Femur (tissue), 1 donor: ENCODE results near the gene TTYH3.
A peak's percentile ranks its signal among the peaks of the same experiment; 100 is the strongest.
"Not testable (repeated sequence)": the region's sequence is repeated elsewhere in the genome, so short reads cannot be mapped to it uniquely, and the experiment has no call there.

Experiments
- DNase-seq: peaks from one replicate; pipeline ENCODE4 v3.0.0-alpha.2; 2017

The TTYH3 gene

GRCh38 chr7:2668401-2668800, 36.6 kb downstream of the TTYH3 start:
- no peak for DNase-seq

DNA sequence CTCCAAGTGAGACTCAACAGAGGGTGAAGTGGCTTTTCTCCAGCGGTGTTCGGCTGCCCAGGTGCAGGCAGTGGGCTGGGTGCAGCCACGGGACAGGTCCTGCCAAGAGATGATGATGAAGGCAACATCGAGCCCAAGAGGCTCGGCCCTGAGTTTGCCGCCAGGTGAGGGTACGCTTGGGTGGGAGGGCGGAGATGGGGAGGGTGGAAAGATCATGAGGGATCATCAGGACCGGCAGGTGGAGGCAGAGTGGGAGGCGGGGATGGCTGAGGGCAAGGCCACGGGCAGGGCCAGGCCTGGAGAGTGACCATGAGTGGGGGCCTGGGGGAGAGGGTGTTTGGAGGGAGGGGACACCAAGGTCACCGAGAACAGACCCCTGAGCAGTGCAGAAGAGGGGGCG, 38.4 kb downstream of the TTYH3 start:
- DNase-seq, result no peak

DNA sequence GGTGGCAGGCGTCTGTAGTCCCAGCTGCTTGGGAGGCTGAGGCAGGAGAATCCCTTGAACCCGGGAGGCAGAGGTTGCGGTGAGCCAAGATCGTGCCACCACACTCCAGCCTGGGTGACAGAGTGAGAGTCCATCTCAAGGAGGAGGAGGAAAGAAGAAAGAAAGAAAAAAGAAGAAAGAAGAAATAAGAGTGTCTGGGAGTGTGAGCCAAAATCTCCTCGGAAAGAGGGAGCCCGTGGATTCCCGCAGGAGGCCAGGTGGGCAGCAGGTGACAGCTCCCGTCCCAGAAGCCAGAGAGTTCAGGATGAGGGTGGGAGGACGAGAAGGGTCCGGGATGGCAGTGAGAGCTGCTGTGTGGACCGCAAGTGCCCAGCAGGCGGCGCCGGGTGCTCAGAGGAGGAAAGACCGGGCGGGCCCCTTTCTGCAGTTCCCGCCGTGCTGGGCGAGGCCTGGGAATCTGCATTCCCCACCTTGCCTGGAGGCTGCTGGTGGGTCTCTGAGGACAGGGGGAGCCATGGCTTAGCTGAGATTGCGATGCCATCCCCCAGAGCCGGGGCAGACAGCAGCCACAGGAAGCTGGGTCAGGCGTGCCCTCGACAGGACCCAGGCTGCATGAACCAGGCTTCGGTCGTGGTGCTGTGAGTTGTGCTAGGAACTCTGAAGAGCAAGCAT, 39.1 kb downstream of the TTYH3 start:
- peak; percentile 72 for DNase-seq

DNA sequence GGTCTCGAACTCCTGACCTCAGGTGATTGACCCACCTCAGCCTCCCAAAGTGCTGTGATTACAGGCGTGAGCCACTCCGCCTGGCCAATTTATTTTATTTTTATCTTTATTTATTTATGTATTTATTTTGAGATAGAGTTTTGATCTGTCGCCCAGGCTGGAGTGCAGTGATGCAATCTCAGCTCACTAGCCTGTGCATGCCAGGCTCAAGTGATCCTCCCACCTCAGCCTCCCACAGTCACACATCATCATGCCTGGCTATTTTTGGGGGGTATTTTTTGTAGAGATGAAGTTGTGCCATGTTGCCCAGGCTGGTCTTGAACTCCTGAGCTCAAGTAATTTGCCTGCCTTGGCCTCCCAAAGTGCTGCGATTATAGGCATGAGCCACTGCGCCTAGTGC, 41.4 kb downstream of the TTYH3 start:
- DNase-seq, result not testable (repeated sequence)

DNA sequence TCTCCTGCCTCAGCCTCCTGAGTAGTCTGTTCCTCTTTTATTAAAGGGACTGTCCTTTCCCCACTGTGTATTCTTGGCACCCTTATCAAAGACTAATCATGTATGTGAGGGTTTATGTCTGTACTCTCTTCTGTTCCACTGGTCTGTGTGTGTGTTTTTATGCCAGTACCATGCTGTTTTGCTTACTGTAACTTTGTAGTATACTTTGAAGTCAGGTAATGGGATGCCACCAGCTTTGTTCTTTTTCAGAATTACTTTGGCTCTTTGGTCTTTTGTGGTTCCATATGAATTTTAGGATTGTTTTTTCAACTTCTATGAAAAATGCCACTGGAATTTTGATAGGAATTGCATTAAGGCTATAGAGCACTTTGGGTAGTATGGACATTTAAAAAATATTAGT, 42.1 kb downstream of the TTYH3 start:
- no peak for DNase-seq

DNA sequence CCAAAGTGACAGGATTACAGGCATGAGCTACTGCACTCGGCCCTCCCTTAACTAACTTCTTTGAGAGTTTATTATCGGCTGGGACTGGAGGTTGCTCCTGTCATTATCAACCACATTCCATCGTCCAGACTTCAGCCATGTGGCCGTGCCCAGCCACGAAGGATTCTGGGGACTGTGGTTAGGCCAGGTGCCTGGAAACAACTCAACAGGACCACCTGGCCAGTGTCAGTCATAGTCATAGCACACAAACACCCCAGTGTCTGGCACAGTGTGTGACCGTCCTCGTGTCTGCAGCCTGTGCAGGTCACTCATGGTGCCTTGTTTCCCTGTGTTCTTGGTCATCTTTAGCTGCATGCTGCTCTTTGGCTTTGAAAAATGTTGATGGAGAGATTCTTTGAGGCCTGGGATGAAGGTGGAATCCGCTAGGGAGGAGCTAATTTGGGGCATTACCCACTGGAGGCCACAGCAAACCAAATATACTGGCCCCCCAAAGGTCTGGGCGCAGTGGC, 43.5 kb downstream of the TTYH3 start:
- no peak for DNase-seq

- DNase-seq, result not testable (repeated sequence)
Observed at GRCh38 chr7:2676576-2676975, 44.8 kb downstream of the TTYH3 start.

- DNase-seq, result not testable (repeated sequence)
Observed at GRCh38 chr7:2678454-2678853, 46.7 kb downstream of the TTYH3 start.

DNA sequence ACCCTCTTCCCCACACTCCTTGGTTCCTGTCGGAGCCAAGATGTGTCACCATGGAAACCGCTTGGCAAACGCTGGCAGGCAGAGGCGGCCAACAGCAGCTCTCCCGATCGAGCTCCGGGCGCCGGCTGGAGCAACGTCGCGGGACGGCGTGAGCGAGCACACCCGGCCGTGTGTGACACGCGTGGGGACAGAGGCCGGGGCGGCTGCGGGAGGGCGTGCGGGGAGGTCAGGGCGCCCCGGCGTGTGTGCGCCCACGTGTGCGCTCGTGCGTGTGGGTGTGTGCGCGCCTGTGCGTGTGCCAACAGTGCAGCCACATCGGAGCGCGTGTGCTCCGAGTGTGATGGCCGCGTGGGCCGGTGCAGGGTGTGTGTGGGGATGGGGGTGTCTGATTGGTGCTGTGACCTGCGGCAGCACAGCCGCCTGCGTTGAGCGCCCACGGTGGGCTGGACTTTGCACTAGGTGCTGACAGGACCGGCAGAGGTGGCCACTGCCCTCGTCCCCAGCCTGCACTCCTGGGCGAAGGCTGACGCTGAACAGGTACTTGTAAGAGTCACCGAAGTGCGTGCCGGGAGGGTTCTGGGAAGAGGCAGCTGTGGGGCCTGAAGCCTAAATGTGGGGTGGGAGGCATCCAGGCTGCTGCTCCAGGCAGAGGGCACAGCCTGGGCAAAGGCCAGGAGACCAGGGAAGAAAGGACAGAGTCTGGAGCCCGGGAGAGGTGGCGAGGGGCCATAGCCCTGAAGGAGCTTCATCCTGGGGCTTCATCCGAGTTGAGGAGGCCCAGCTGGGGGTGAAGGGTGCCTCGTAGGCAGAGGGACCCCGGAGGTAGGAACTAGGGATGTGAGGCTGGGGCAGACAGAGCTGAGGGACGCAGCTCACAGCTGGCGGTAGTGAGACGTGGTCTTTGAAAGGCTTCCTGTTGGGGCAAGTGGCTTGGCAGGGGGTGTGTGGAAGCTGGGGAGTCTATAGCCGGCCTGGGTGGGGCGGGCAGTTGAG, 47.6 kb downstream of the TTYH3 start:
- DNase-seq, result not testable (repeated sequence)

DNA sequence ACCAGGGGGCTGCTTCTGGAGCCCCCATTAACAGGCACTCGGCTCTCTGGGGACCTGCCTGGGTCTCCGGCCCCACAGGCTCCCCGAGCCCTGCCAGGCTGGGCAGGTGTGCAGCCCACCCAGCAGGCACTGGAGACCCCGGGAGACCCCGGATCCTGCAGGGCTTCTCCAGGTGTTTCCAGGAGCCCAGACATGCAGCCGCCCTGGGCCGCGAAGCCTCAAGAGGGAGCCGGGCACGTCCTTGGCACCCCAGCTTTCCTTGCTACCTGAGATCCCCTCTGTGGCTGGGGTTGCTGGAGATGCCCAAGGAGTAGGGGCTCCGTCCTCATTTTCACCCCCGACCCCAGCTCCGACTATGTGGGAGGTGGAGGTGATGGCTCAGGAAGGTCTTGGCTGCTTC, 48.5 kb downstream of the TTYH3 start:
- DNase-seq, result no peak

GRCh38 chr7:2680792-2681490, 49.2 kb downstream of the TTYH3 start:
- peak; percentile 79 for DNase-seq

DNA sequence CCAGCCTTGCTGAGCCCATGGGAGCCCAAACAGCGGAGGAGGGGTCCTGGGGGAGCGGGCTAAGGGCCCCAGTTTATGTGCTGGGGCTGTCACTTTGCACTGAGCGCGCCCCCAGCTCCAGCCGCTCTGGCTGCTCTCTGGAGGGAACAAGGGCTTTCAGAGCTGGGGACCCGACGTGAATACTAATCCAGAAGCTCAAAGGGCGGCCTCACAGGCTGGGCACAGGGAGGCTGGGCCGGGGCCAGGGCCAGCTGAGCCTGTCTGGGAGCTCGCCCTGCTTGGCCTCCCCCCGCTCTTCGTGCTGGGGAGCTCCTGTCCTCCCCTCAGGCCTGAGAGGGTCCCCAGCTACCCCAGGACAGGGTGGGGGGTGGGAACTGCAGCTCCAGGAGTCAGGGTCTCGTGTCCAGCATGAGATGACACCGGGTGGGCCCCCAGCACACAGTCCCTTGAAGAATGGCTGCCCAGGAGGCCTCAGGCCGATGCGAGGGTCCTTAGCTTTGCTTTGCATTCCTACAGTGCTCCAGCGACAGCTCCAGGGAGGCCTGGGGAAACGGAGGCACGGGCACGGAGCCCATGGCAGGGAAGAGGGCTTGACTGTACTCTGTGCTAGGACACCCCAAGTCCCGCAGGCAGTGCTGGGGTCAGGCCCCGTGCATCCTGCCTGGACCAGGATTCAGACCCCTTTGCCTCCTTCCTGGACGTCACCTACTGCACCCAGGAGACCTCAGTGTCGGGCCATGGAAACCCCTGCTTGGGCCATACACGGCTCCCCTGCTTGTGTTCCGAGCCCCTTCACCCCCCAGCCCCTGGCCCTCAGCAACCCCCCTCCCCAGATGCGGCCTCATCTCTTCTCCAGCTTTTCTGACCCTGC, 50.4 kb downstream of the TTYH3 start:
- no peak for DNase-seq

DNA sequence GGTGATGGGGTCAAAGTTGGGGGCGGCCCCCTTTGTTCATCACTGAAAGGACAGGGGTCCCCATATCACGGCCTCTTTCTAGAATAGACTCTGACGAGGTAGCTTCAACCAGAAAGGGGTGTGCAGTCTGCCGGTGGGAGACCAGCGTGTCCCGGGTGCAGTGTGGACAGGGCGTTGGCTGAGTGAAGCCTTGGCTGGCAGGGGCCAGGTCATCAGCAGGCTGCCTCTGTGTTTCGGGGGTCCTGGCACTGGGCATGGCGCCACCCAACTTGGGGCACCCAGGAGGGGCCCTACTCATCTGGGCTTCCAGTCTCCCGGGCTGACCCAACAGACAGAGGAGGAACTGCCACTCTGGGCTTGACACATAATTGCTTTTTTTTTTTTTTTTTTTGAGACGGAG, 52.7 kb downstream of the TTYH3 start:
- DNase-seq, result no peak

DNA sequence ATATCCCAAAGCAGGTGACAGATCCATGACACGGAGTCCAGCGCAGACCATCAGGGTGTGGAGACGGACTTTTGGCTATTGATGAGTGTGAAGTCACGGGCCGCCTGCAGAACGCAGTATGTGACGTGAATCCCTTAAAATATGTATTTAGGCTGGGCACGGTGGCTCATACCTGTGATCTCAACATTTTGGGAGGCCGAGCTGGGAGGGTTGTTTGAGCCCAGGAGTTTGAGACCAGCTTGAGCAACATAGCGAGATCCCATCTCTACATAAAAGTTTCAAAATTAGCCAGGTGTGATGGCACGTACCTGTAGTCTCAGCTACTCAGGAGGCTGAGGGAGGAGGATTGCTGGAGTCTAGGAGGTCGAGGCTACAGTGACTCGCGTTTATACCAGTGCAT, 54.3 kb downstream of the TTYH3 start:
- DNase-seq, result no peak

DNA sequence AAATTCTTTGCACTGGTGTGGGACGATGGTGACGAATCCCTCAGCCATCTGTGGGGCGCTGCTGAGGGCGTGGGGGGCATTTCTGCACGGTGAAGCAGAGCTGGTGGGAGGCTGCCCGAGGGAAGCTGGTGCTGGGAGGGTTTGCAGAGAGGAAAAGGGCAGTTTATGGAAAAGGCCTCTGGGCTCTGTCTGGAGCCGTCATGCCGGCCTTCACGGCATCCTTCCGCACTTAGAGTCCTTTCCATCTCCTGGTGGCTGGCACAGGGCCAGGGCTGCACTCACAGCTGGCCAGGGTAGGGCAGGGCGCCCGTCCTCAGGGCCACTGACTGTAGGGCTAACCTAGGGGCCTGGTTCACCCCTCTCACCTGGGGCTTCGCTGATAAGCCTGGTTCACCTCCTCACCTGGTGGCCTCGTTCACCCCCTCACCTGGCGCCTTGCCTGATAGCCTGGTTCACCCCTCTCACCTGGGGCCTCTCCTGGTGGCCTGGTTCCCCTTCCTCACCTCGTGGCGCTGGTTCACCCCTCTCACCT, 55.6 kb downstream of the TTYH3 start:
- DNase-seq, result no peak

DNA sequence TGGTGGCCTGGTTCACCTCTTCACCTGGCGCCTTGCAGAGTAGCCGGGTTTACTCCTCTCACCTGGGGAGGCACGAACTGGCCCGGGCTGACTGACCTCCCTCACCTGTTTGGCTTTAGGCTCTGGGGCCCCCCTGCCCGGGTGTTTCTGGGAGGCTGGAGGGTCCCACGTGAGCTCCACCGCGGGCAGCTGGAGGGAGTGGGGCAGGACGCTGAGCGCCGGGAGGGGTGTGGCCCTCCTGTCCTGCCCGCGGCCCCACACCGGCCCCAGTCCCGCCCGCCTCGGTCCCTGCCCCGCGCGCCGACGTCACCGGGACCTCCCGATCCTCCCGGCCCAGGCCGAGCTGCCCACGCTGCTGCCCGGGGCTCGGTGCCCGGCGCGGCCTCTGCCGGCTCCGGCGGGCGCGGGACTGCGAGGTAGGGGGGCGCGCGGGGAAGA, 56.1 kb downstream of the TTYH3 start, which contains the start of gene AMZ1:
Gene AMZ1, plus strand, starts transcription at position 322 of the 438 bp plus-strand sequence. CDS start 12,250 bp downstream, outside the sequence.
- no peak for DNase-seq

GRCh38 chr7:2688409-2689342, 56.9 kb downstream of the TTYH3 start:
- DNase-seq, result no peak

GRCh38 chr7:2689343-2689847, 57.6 kb downstream of the TTYH3 start:
- no peak for DNase-seq

DNA sequence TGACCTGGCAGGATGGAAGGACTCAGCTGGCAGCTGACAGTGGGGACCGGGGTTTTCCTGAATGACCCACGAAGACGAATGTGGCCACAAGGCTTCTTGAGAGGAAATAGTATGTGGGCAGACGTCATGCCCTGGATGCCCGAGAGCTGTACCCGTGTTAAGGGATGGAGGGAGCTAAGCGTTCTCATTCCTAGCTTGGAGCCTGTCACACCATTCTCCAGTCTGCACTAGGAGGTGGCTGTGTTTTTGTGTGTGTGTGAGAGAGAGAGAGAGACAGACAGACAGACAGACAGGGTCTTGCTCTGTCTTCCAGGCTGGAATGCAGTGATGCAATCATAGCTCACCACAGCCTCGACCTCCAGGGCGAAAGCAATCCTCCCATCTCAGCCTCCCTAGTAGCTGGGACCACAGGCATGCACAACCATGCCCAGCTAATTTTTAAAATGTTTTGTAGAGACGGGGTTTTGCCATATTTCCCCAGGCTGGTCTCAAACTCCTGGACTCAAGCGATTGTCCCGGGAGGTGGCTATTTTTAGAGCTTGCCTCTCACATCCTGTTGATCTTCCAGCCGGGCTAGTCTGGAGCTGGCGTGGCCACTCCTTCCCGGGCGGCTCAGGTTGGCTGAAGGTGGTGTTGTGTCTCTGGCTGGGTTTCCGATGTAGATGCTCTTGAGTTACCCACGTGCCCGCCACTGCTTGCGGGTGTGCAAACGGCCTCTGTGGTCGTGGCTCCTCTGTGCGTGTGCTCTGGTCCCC, 58.3 kb downstream of the TTYH3 start:
- DNase-seq, result no peak
